OCI-M1 (cell line): ENCODE data around the gene PIP5KL1.

Experiments
- DNase-seq: peaks from one replicate; lab custom pipeline; 2025; lab: John Stamatoyannopoulos, UW

Gene PIP5KL1

DNA sequence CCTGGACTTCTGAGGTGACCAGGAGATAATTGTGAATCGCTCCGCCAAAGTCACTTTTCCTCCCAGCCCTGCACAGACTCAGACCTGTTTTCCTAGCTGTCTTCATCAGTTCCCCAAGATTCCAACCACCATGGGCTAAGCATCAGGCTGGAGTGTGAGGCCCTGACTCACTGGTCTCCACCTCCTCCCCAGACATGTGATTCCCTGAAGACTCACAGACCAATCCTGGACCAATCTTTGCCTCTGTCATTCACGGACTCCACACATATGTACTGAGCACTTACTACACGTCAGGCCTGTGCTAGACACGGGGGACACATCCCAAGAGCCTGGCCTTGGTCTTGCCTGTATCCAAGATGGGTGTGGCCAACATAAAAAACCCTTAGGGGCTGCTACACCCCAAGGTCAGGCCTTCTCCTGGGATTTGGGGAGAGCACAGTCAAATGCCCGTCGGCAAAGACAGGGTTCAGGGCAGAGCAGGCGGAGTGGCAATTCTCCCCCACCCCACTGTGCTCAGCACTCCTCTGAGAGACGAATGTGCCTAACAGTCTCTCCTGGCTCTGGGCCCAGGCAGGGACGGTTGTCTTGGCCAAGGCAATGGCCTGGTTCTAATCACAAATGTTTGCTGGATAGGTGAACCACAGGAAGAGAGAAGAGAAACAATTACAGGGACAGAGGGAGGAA lies 38.3 kb upstream of the PIP5KL1 start:
- DNase-seq: no peak

DNA sequence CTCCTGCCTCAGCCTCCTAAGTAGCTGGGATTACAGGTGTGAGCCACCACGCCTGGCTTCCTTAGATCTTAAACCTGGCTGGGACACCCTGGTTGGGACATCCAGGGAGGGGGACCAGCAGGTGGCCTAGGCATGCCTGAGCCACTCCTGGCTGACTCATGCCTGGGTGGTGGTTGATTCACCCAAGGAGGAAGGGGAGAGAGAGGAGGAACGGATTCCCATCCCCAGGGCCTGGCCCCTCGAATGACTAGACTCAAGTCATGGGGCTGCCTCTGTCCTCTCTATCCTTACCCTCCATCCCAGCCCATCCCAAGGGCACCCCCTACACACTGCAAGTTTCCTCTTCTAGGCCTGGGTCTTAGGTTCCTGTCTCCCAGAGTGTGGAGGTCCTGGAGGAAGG lies 37.5 kb upstream of the PIP5KL1 start:
- no peak for DNase-seq

DNA sequence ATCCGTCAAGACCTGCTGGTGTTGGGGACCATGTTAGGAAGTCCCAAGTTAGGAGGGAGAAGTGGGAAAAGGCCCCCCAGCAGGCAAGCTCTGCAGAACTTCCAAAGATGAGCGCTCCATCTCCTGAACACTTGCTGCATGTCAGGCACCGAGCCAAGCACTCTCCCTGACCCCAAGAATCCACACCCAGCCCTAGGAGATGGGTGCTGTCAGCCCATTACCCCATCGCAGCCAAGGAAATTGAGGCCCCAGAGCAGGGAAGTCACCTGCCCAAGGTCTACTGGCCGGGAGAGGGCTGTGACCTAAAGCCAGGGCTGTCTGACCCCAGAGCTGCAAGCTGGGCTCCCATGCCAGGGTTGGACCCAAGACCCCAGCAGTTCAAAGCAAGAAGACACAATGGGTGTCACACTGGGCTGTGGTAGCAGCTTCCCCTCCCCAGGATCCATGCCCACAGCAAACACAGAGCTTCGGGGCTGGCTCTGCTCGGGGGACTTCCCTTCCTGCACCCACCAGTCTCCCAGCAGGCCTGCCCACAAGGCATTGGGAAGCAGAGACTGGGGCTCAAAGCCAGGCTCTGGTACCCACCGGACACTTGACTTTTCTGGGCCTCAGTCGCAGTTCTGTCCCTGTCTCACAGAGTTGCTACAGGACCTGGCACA lies 36.7 kb upstream of the PIP5KL1 start:
- DNase-seq: no peak

DNA sequence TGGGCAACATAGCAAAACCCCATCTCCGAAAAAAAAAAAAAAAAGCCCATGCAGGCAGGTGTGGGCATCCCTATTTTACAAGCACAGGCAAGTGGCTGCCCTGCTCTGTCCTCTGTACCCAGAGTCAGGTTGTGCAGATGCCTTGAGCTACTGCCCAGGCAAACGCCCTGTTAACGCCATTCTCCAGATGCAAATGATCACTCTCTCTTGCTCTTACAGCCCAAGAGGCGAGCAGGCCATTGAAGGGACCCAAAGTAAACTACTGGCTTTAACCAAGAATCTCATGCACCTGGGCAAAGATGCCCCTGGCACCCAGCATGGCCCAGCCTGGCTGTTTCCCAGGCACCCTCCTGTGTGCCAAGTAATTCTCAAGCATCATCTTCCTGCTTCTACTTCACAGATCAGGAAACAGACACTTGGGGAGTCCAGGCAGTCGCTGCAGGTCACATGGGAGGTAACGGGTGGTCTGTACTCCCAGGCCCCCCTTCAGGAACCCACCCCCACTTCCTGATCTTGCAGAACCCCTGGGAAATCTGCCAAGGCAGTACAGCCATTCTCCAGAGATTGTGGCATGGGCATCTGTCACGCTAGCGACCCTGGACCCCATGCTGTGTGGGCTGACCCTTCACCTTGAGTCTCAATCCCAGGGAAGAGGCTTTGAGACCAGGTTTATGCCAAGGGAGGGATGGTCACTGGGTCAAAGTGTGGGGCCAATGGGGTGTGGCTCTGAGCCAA lies 36.0 kb upstream of the PIP5KL1 start:
- DNase-seq: no peak

DNA sequence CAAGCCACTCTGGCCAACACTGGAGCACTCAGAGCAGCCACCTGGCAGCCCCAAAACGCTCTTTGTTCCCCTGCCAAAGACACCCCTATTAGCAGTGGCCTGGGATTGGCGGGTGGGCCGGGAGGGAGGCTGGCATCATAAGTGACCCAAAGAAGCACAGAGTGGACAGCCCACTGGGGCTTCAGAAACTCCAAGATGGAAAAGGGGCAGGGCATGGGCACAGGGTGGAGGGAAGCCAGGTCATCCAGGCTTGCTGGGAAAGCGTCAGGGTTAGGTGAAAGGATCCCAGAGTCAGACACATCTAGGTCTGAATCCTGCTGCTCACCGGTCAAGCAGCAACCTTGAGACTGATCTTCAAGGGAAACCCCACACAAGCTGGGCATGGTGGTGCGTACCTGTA lies 35.4 kb upstream of the PIP5KL1 start:
- no peak for DNase-seq

DNA sequence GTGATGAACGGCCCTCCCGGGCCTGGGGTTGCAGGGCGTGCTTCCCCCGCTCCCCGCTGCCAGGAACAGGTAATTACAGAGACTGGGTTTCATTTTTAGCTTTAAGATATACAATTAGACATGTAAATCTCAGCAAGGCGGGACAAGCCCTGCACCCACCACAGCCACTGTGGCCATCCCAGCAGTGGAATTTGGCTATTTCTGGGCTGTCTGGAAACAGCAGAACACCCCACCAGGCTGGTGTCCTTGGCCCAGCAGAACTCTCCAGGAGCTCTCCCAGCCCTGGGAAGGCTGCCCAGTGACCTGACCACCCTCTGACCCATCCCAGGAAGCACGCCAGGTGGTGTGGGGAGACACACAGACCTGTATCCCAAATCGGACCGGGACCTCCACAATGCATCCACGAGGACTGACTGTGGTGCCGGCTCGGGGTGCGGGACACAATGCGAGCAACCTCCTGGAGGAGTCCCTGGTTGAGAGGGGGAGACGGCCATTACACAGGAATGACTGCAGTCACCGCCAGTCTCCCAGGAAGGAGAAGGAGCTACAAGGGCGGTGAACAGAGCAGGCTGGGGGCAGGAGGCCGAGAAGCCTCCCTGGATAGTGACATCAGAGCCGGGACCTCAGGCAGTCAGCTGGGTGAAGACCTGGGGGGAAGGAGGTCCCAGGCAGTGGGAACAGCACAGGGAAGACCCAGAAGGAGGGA lies 32.9 kb upstream of the PIP5KL1 start:
- DNase-seq: no peak

DNA sequence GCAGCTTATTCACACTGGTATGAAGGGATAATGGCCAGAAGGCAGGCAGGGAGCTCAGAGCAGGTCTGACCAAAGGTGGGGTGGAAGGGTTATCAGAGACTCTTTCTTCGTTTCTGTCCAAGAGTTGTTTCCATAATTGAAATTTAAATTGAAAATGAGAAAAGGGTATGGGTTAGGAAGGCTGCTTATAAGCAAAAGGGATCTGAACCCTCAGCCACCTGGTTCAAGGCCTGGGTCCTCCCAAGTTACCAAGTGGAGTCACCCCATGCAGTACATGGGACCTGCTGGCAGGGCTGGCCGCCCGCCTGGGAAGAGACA lies 32.4 kb upstream of the PIP5KL1 start:
- DNase-seq: no peak

DNA sequence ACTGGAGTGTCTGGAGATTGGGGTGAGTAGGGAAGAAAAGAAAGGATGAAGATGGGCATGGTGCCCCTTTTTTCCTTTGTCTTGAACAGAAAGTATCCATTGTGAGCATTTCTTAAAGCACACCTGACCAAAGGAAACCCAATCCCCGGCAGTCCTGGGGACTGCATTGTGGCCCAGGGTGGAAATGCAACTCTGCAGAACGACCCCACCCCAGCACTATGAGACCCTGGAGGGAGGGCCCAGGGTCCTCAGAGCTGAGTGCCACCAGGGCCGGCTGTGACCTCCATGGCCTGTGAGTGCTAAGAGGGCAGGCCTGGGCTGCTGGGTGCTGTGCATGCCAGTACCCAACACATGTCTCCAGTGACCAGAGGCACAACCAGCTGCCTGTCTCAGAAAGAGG lies 31.7 kb upstream of the PIP5KL1 start:
- no peak for DNase-seq

DNA sequence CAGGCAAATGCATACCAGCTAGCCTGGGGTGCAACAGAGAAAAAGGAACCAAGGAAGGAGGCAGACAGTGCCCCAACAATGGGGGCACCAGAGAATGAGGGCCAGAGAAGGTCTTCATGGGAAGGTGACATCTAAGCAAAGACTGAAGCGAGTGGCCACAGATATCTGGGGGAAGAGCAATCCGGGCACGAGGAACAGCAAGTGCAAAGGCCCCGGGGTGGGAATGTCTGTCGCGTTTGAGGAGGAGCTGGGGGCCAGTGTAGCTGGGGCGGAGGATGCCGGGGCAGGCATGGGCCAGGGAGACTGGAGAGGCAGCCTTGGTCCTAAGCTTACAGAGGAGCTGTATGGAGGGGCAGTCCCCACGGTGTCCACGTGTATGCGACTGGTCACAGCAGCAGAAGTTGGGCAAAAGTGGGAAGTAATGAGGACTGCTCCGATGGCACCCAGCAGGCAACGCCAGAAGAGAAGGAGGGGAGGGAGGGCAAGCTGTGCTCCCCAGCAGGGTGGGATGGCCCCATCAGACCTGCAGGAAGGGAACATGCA lies 31.1 kb upstream of the PIP5KL1 start:
- no peak for DNase-seq

DNA sequence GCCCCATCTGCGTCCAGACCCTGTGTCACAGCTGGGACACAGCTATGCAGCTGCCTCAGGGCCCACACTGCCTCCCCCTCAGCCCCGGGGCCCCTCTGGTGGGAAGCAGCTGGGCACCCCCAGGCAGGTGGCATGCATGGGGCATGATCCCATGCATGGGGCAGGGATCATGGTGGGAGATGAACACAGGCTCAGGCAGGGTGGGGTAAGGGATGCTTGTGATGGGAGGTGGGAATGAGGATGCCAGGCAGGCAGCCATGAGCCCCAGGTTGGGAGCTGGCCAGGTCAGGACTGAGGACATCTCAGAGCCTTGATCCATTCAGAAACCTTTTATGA lies 30.5 kb upstream of the PIP5KL1 start:
- DNase-seq: no peak

DNA sequence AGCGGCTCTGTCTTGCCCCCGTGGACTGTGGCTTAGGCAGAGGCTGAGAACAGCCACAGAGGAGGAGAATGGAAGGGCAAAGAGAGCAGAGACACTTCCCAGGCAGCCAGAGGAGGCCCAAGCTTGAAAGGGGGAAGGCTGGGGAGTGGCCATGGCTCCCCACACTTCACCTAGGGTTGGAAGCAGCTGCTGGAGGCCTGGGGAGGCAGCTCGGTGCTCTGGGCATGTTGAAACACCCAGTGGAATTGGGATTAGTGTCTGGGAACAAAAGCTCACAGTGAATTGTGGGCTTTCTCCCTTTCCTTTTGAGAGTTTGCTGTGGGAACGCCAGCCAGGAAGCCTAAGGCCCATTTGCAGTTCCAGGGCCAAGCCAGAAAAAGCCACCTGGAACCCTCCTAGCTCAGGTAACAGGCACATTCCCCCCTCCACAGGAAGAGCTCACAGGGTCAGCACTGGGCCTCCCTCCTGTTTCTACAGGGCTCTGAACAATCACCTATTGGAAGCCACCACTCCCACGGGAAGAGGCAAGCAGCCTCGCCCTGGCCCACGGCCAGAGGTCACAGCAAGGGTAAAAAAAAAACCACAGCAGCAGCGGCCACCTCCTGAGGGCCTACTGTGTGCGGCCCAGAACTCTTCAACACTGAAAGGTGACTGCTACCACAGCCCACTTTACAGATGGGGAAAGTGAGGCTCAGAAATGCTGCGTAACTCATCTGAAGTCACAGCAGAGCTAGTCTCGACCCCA lies 30.0 kb upstream of the PIP5KL1 start:
- no peak for DNase-seq

DNA sequence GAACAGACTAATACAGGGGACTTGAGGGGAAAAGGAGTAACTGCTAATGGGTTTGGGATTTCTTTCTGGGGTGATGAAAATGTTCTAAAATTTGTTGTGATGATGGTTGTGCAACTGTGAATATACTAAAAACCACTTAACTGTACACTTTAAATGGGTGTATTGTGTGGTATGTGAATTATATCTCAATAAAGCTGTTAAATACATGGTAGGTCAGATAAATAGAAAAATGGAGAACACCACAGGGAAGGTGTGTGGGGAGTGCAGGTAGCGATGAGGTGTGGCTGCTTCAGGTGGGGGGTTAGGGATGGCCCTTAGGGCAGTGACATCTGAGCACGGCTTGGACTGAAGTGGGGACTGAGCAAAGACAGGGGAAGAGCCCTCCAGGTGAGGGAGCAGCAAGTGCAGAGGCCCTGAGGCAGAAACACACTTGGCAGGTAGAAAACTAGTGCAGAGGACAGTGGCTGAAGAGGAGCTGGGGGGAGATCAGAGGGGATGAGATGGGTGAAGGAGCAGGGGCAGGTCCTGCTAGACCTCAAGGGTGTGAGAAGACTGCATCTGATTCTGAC lies 29.3 kb upstream of the PIP5KL1 start:
- DNase-seq: no peak

DNA sequence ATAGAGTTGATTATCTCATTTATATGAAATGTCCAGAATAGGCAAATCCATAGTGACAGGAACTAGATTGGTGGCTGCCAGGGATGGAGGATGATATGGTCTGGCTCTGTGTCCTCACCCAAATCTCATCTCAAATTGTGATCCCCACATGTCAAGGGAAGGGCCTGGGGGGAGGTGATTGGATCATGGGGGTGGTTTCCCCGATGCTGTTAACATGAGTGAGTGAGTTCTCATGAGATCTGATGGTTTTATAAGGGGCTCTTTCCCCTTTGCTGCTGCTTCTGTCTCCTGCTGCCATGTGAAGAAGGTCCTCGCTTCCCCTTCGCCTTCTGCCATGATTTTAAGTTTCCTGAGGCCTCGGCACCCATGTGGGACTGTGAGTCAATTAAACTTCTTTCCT lies 28.8 kb upstream of the PIP5KL1 start:
- no peak for DNase-seq

DNA sequence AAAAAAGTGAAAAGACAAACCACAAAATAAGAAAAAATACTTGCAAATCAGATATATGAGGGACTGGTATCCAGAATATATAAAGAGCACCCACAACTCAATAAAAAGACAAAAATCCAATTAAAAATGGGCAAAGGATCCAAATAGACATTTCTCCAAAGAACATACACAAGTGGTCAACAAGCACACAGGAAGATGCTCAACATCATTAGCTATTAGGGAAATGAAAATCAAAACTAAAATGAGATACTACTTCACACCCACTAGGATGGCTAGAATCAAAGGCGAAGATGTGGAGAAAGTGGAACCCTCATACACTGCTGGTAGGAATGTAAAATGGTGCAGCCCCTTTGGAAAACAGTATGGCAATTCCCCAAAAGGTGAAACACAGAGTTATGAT lies 28.2 kb upstream of the PIP5KL1 start:
- no peak for DNase-seq

DNA sequence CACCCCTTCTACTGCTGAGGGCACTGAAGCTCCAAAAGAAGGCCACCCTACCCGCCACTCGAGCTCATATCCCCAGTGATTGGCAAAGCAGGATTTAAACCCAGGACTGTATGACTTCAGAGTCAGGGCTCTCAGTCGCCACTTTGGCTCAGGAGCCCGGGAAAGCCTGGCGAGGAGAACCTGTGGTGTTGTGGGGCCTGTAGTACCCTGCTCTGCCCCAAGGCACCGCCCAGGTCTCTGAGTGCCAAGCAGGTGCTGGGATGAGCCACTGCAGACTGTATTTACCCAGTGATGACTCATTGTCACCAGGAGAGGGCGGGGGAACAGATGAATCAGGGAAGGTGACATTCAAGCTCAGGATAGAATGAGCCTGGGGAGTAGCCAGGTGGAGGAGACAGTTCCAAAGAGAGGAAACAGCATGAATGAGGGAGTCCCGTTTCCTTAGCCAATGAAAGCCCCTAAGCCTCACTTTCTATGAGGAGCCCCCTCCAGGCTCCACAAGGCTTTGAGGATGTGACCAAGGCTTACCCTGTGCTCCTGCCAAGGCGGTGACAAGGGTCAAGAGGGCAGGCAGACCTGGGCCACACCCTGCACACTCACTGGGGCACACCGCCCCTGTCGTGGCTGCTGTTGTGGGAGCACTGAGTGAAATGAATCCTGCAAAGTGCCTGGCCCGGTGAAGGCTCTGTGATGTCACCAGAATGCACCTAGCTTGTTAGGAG lies 24.9 kb upstream of the PIP5KL1 start:
- DNase-seq: peak; percentile 49

DNA sequence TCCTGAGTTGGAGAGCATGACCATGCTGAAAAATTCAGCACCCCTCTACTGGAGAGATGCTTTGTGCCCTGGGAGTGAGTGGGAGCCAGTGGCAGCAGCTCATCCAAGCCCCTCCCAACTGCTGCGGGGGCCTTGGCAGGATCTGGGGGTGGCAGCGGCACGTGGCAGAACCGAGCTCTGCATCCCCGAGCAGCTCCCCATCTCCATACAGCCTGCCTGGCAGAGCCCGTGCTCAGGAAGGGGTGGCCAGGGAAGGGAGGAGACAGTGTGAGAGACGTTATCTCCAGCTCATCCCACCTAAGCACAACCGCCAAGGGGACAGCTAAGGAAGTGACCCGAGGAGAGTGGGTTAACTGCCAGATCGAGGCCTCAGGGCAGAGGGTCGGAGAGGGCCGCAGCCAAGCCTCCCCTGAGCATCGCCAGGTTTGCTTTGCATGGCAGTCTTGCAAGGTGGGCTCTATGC lies 24.3 kb upstream of the PIP5KL1 start:
- DNase-seq: no peak

DNA sequence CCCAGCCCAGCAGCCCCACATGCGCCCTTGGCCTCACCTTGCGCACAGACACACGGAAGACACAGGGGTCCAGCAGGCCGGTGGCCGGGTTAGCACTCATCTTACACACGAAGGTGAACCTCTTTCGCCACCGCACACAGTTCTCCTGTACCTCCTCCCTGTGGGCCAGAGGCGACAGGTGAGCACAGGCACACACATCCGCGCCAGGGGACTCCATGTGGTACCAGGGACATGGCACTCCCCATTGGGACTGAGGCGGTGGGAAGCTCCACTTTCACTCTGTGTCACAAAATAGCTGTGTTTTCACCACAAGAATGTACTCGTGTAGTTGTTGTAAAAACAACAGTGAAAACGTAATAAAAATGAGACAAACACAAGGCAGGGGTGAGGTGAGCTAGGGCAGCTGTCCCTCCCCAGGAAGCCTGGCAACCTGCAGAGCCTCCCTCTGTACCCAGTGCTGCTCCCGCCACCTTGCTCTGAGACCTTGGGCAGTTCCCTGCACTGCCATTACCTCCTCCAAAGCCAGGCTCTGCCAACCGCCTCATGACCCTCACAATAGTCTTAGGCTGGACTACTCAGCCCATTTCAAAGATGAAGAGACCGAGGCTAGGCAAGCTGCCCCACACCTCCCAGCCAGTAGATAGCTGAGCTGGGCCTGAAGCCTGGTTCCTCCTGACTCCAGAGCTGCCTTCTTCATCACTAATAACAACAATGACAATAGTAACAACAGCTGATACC lies 23.4 kb upstream of the PIP5KL1 start:
- no peak for DNase-seq

DNA sequence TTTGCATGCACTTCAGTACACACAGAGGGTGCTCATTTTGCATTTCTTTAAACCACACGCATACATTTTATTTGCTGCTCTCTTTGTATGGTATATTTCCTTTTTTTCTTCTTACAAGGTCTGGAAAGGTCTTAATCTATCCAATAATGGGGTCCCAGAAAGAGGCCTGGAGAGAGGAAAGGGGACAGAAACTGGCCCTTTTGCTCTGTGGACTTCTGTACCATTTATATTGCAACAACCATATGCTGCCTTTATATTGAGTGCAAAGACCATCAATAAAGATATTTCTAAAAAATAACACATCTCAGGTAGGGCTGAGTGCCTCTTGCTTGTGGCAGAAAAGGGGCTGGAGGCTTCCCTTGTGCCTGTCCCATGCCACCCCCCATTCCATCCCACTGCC lies 22.6 kb upstream of the PIP5KL1 start:
- no peak for DNase-seq

DNA sequence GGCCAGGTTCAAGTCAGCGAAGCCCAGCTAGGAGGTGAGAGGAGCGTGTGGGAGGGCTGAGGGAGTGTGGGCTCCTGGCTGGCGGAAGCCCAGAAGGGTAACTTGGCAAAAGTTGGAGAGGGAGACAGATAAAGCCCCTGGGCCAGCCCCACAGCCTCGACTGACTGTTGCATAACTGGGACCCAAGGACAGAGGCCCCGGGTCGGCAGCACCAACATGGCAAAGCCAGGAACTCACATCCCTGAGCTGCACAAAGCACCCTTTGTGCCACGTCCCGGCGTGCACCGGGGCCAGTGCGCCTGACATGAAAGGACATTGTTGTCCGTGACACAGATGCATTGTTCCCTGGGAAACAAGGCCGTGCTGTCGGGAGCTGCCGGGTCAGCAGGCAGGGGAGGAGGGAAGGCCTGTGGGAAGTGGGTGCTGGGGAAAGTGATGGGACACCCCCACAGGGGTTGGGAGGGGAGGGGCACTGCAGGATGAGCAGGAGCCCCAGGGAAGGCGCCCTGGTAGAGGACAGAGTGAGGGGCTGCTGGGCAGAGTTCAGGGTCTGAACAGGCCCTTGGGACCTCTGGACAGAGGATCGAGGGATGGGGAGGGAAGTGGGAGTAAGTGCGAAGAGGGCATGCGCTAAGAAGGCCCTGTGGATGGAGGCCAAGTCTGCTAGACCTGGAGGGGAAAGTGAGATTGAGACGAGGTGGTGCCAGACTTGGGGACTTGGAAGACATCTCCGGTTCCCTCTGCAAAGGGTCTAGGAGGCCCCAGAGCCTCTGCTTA lies 20.1 kb upstream of the PIP5KL1 start:
- DNase-seq: no peak
